HCT116 (cell line): ENCODE measurements around the gene NR4A1. TPM values are rescaled to one million over a fixed set of nuclear protein-coding genes. Genes with fewer than 3 reads are reported as not detected.

ENCODE experiments used
- ATAC-seq: fragments of 200-7000 bp; cut with Tn5 transposase; 2 replicates; pipeline ENCODE4 v1.9.1; 2020; ENCODE audit warnings: mild to moderate bottlenecking, moderate library complexity
- BruUV-seq: library from RNA; stranded (reverse); fragments of 400-500 nt; replicated peaks from 2 replicates; lab custom pipeline; 2021; lab: Mats Ljungman, UMichigan
- CTCF ChIA-PET: fragments of 300-600 bp; sonication (Branson Sonifier 250); formaldehyde crosslinking; loops from one replicate; lab custom pipeline; 2021; ENCODE audit warnings: antibody characterized with exemption; lab: Charles Lee
- POLR2A ChIA-PET: fragments of 300-600, 350-600 bp; sonication (Branson Sonifier 250); formaldehyde crosslinking; loops from one replicate; lab custom pipeline; 2021; ENCODE audit warnings: antibody characterized with exemption; lab: Charles Lee
- RAD21 ChIA-PET, 2 experiments: fragments of 300-600 bp; sonication (Branson Sonifier 250); formaldehyde crosslinking; loops; one replicate each; lab custom pipeline; 2023; ENCODE audit warnings: low total read pairs in 2 of 2; ENCODE audit not compliant: uncharacterized antibody in 2 of 2, unreplicated experiment in 2 of 2, low non-redundant PET in 1 of 2; lab: Charles Lee
- DNase-seq: peaks from one replicate; pipeline ENCODE4 v3.0.0-alpha.2; 2010; ENCODE audit warnings: low read depth, low spot score
- H2AFZ ChIP-seq: fragments of 200-600 bp; shearing (Covaris generic), sonication (generic); 2 replicates; pipeline ENCODE4 v1.6.1; 2017; ENCODE audit warnings: low read depth, mixed run types, mixed read lengths, antibody characterized with exemption, low read length; ENCODE audit not compliant: poor library complexity, severe bottlenecking
- H3K27ac ChIP-seq: 2 replicates; pipeline ENCODE4 v1.5.1; 2012; ENCODE audit warnings: low read depth, low read length
- H3K27me3 ChIP-seq: fragments of 200-600 bp; sonication (generic); 2 replicates; pipeline ENCODE4 v1.6.1; 2016; ENCODE audit warnings: mixed run types, low read length, mixed read lengths; ENCODE audit not compliant: insufficient read depth
- H3K36me3 ChIP-seq, 2 experiments: fragments of 200-500 bp in 1 of 2; fragments of 200-600 bp in 1 of 2; sonication (Bioruptor generic) in 1 of 2; sonication (generic) in 1 of 2; 2 replicates each; pipeline versions ENCODE4 v1.5.1 to v1.6.1; 2014 to 2016; ENCODE audit warnings: low read length in 2 of 2, inconsistent platforms in 1 of 2, mixed read lengths in 1 of 2, mixed run types in 1 of 2; ENCODE audit not compliant: insufficient read depth in 2 of 2, control insufficient read depth in 1 of 2
- H3K4me1 ChIP-seq, 2 experiments: fragments of 200-600 bp in 1 of 2; sonication (generic) in 1 of 2; 2 replicates each; pipeline versions ENCODE4 v1.5.1 to v1.6.1; 2012 to 2017; ENCODE audit warnings: low read length in 2 of 2, inconsistent platforms in 1 of 2, mild to moderate bottlenecking in 1 of 2, mixed read lengths in 1 of 2, mixed run types in 1 of 2, moderate library complexity in 1 of 2; ENCODE audit not compliant: insufficient read depth in 2 of 2, control insufficient read depth in 1 of 2
- H3K4me2 ChIP-seq: fragments of 200-600 bp; sonication (generic); 2 replicates; pipeline ENCODE4 v1.6.1; 2017; ENCODE audit warnings: mixed run types, low read length, mixed read lengths
- H3K4me3 ChIP-seq, 2 experiments: fragments of 200-600 bp in 1 of 2; sonication (generic) in 1 of 2; replicated peaks in 1 of 2; 2 replicates each; pipeline ENCODE4 v1.5.1; 2011 to 2016; ENCODE audit warnings: low read length in 2 of 2, control low read depth in 1 of 2, low read depth in 1 of 2, mild to moderate bottlenecking in 1 of 2, mixed read lengths in 1 of 2, mixed run types in 1 of 2
- H3K79me2 ChIP-seq: fragments of 200-600 bp; sonication (generic); 2 replicates; pipeline ENCODE4 v1.6.1; 2017; ENCODE audit warnings: mild to moderate bottlenecking, mixed run types, low read length, moderate library complexity, mixed read lengths; ENCODE audit not compliant: insufficient read depth
- H3K9ac ChIP-seq: fragments of 200-600 bp; sonication (generic); 2 replicates; pipeline ENCODE4 v1.6.1; 2016; ENCODE audit warnings: low read length, mixed read lengths
- H3K9me2 ChIP-seq: fragments of 200-600 bp; sonication (generic), shearing (Covaris generic); 2 replicates; pipeline ENCODE4 v1.6.1; 2017; ENCODE audit warnings: mixed run types, mild to moderate bottlenecking, moderate library complexity; ENCODE audit not compliant: insufficient read depth
- H3K9me3 ChIP-seq, 2 experiments: fragments of 200-500 bp in 1 of 2; fragments of 200-600 bp in 1 of 2; sonication (Bioruptor generic) in 1 of 2; sonication (generic) in 1 of 2; 2 replicates each; pipeline ENCODE4 v1.6.1; 2014 to 2017; ENCODE audit warnings: low read length in 2 of 2, mixed read lengths in 2 of 2, inconsistent platforms in 1 of 2, low read depth in 1 of 2, mild to moderate bottlenecking in 1 of 2, mixed run types in 1 of 2, moderate library complexity in 1 of 2; ENCODE audit not compliant: control insufficient read depth in 1 of 2, insufficient read depth in 1 of 2
- H4K20me1 ChIP-seq: fragments of 200-600 bp; sonication (generic), shearing (Covaris generic); 2 replicates; pipeline ENCODE4 v1.6.1; 2017; ENCODE audit warnings: mixed run types, mild to moderate bottlenecking, moderate library complexity; ENCODE audit not compliant: insufficient read depth
- CBX3 ChIP-seq: IDR thresholded peaks from 2 replicates; pipeline ENCODE4 v1.6.1; 2012; ENCODE audit warnings: low read depth
- ELF1 ChIP-seq: IDR thresholded peaks from 2 replicates; pipeline ENCODE4 v1.6.1; 2012; ENCODE audit warnings: low read depth, borderline replicate concordance
- EZH2 ChIP-seq: fragments of 200-600 bp; sonication (generic); IDR thresholded peaks from 2 replicates; pipeline ENCODE4 v1.6.1; 2017; ENCODE audit warnings: antibody characterized with exemption, mixed run types
- JUND ChIP-seq: IDR thresholded peaks from 2 replicates; pipeline ENCODE4 v1.6.1; 2012
- POLR2AphosphoS5 ChIP-seq: IDR thresholded peaks from 2 replicates; pipeline ENCODE4 v1.6.1; 2011; ENCODE audit warnings: mild to moderate bottlenecking, low read depth, low read length, moderate library complexity
- RAD21 ChIP-seq: IDR thresholded peaks from 2 replicates; pipeline ENCODE4 v1.6.1; 2012; ENCODE audit warnings: low read depth, mild to moderate bottlenecking
- SIN3A ChIP-seq: IDR thresholded peaks from 2 replicates; pipeline ENCODE4 v1.6.1; 2012; ENCODE audit warnings: low read depth
- SP1 ChIP-seq: IDR thresholded peaks from 2 replicates; pipeline ENCODE4 v1.6.1; 2012; ENCODE audit warnings: low read depth
- SRF ChIP-seq: IDR thresholded peaks from 2 replicates; pipeline ENCODE4 v1.6.1; 2012; ENCODE audit warnings: low read depth
- TCF7L2 ChIP-seq: IDR thresholded peaks from 2 replicates; pipeline ENCODE4 v1.7.0; 2011; ENCODE audit warnings: borderline replicate concordance, inconsistent platforms; ENCODE audit not compliant: insufficient read depth, insufficient read length; ENCODE audit errors: extremely low read depth
- ZFX ChIP-seq: fragments of 450-650 bp; IDR thresholded peaks from 2 replicates; pipeline ENCODE4 v1.6.1; 2017
- intact Hi-C: fragments of 100-400 bp; cut with micrococcal nuclease; formaldehyde crosslinking; loops from 2 replicates; pipeline ENCODE4 v1.10.0; 2022
- total RNA-seq: library from RNA; stranded (reverse); gene quantifications from one replicate; pipeline ENCODE4 v1.2.1, GENCODE V29; 2021; ENCODE audit not compliant: unreplicated experiment
- TF ChIP-seq, protein P1 (sequence below): IDR thresholded peaks from 2 replicates; pipeline ENCODE4 v1.6.1; 2011; ENCODE audit warnings: mild to moderate bottlenecking, low read length, moderate library complexity; ENCODE audit not compliant: insufficient replicate concordance; ENCODE audit errors: extremely low read depth
- TF ChIP-seq, protein P2 (sequence below): IDR thresholded peaks from 2 replicates; pipeline ENCODE4 v1.6.1; 2012; ENCODE audit warnings: low read depth
- TF ChIP-seq, protein P3 (sequence below): IDR thresholded peaks from 2 replicates; pipeline ENCODE4 v1.6.1; 2012
- TF ChIP-seq, protein P4 (sequence below), 3 experiments: fragments of 200-600 bp in 1 of 3; sonication (generic) in 1 of 3; IDR thresholded peaks in 2 of 3; conservative IDR thresholded peaks in 1 of 3; 2 replicates each; pipeline ENCODE4 v1.5.1; 2012 to 2017; ENCODE audit warnings: low read depth in 2 of 3, low read length in 2 of 3, antibody characterized with exemption in 1 of 3, borderline replicate concordance in 1 of 3, control low read depth in 1 of 3, mild to moderate bottlenecking in 1 of 3, mixed read lengths in 1 of 3, mixed run types in 1 of 3, moderate library complexity in 1 of 3; ENCODE audit not compliant: insufficient read depth in 1 of 3

The NR4A1 gene
- total RNA-seq, 1 experiment from 2014 or later: 35.3 TPM

DNA sequence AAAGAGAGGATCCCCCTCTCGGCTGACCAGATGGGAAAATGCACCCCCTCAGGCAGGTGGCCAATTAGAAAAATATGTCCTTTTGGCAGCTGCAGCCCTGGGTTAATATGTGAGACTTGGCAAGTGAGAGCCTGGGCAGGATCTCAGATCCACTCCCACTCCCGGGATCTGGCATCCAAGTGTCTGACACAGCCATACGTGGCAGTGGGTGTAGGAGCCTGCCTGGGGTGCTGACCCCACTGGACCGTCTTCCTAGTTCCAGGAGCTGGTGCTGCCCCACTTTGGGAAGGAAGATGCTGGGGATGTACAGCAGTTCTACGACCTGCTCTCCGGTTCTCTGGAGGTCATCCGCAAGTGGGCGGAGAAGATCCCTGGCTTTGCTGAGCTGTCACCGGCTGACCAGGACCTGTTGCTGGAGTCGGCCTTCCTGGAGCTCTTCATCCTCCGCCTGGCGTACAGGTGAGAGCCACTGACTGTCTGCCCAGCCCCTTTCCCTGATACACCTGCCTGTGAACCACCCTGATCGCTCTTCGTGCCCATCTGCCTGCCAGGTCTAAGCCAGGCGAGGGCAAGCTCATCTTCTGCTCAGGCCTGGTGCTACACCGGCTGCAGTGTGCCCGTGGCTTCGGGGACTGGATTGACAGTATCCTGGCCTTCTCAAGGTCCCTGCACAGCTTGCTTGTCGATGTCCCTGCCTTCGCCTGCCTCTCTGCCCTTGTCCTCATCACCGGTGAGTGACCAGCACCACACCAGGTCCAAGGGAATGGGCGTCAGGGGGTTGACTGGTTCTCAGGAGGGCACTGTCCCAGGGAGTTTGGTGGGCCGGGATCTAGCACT, 5.8 kb downstream of the NR4A1 start:
- POLR2A ChIA-PET: no interaction called here
- RAD21 ChIA-PET: no interaction called here
- Histone ChIP-seq H2AFZ (no peak overlapping the region), H3K4me1 (peaks cover 6 to 11% of the 10 kb centered on the region in 2 experiments; a peak in 3 of 4 replicates), H3K9ac (no peak overlapping the region), H3K4me3 (no peak overlapping the region), H3K27me3 (no peaks in the 10 kb centered on the region), H4K20me1 (no peaks in the 10 kb centered on the region), H3K9me3 (no peaks in the 10 kb centered on the region), H3K9me2 (no peaks in the 10 kb centered on the region), H3K36me3 (peaks cover 3 to 8% of the 10 kb centered on the region in 2 experiments; a peak in 2 of 4 replicates), H3K79me2 (peaks cover 24% of the 10 kb centered on the region; the same call in 1 of the 2 replicates), H3K27ac (no peak overlapping the region), H3K4me2 (no peak overlapping the region)
- TF ChIP-seq ZFX (no peak), SP1 (no peak), SRF (no peak), TCF7L2 (no peak), CBX3 (no peak), ELF1 (no peak), POLR2AphosphoS5 (no peak), EZH2 (no peak), JUND (no peak), RAD21 (no peak), SIN3A (no peak)
- TF ChIP-seq, protein P1, sequence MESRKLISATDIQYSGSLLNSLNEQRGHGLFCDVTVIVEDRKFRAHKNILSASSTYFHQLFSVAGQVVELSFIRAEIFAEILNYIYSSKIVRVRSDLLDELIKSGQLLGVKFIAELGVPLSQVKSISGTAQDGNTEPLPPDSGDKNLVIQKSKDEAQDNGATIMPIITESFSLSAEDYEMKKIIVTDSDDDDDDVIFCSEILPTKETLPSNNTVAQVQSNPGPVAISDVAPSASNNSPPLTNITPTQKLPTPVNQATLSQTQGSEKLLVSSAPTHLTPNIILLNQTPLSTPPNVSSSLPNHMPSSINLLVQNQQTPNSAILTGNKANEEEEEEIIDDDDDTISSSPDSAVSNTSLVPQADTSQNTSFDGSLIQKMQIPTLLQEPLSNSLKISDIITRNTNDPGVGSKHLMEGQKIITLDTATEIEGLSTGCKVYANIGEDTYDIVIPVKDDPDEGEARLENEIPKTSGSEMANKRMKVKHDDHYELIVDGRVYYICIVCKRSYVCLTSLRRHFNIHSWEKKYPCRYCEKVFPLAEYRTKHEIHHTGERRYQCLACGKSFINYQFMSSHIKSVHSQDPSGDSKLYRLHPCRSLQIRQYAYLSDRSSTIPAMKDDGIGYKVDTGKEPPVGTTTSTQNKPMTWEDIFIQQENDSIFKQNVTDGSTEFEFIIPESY: no peak
- TF ChIP-seq, protein P2, sequence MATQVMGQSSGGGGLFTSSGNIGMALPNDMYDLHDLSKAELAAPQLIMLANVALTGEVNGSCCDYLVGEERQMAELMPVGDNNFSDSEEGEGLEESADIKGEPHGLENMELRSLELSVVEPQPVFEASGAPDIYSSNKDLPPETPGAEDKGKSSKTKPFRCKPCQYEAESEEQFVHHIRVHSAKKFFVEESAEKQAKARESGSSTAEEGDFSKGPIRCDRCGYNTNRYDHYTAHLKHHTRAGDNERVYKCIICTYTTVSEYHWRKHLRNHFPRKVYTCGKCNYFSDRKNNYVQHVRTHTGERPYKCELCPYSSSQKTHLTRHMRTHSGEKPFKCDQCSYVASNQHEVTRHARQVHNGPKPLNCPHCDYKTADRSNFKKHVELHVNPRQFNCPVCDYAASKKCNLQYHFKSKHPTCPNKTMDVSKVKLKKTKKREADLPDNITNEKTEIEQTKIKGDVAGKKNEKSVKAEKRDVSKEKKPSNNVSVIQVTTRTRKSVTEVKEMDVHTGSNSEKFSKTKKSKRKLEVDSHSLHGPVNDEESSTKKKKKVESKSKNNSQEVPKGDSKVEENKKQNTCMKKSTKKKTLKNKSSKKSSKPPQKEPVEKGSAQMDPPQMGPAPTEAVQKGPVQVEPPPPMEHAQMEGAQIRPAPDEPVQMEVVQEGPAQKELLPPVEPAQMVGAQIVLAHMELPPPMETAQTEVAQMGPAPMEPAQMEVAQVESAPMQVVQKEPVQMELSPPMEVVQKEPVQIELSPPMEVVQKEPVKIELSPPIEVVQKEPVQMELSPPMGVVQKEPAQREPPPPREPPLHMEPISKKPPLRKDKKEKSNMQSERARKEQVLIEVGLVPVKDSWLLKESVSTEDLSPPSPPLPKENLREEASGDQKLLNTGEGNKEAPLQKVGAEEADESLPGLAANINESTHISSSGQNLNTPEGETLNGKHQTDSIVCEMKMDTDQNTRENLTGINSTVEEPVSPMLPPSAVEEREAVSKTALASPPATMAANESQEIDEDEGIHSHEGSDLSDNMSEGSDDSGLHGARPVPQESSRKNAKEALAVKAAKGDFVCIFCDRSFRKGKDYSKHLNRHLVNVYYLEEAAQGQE: no peak
- TF ChIP-seq, protein P3, sequence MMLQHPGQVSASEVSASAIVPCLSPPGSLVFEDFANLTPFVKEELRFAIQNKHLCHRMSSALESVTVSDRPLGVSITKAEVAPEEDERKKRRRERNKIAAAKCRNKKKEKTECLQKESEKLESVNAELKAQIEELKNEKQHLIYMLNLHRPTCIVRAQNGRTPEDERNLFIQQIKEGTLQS: no peak
- TF ChIP-seq, protein P4, sequence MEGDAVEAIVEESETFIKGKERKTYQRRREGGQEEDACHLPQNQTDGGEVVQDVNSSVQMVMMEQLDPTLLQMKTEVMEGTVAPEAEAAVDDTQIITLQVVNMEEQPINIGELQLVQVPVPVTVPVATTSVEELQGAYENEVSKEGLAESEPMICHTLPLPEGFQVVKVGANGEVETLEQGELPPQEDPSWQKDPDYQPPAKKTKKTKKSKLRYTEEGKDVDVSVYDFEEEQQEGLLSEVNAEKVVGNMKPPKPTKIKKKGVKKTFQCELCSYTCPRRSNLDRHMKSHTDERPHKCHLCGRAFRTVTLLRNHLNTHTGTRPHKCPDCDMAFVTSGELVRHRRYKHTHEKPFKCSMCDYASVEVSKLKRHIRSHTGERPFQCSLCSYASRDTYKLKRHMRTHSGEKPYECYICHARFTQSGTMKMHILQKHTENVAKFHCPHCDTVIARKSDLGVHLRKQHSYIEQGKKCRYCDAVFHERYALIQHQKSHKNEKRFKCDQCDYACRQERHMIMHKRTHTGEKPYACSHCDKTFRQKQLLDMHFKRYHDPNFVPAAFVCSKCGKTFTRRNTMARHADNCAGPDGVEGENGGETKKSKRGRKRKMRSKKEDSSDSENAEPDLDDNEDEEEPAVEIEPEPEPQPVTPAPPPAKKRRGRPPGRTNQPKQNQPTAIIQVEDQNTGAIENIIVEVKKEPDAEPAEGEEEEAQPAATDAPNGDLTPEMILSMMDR (IDR thresholded peaks at IDR 0.05 in 2 of 3, conservative IDR thresholded peaks at IDR 0.05 in 1 of 3; ENCODE audit: borderline replicate concordance in 1 of 3, insufficient read depth in 1 of 3, low read depth in 2 of 3, low read length in 2 of 3): no peak
- ATAC-seq: no peak
- intact Hi-C loops: no loop called here
- no TSS peak for BruUV-seq
- CTCF ChIA-PET: no interaction called here
- no peak for DNase-seq
